HepG2 (cell line): ENCODE data around the gene ADAMTS2. TPM values are rescaled to one million over a fixed set of nuclear protein-coding genes. Genes with fewer than 3 reads are reported as not detected.

Experiments
- ATAC-seq: fragments of 200-7000 bp; cut with Tn5 transposase; 3 replicates; pipeline ENCODE4 v1.9.1; 2020; ENCODE audit warnings: mild to moderate bottlenecking, moderate library complexity
- BruUV-seq: library from RNA; stranded (reverse); fragments of 400-500 nt; replicated peaks from 2 replicates; lab custom pipeline; 2021; lab: Mats Ljungman, UMichigan
- CTCF ChIA-PET: fragments of 300-600 bp; formaldehyde crosslinking; extraction: SDS; loops from one replicate; lab custom pipeline; 2021; ENCODE audit warnings: low total read pairs, inconsistent platforms, low intra/inter-chr PET ratio; lab: Yijun Ruan, JAX
- POLR2A ChIA-PET: fragments of 350-600 bp; sonication (Branson Sonifier 250); formaldehyde crosslinking; loops from one replicate; lab custom pipeline; 2020; ENCODE audit warnings: antibody characterized with exemption, inconsistent platforms; lab: Yijun Ruan, JAX
- DNase-seq: peaks from one replicate; pipeline ENCODE4 v3.0.0-alpha.2; 2015; ENCODE audit warnings: low spot score
- FAIRE-seq: peaks from 3 replicates; lab custom pipeline; 2011; peaks lifted over from hg19 to GRCh38; lab: Jason Lieb, UNC
- H2AFZ ChIP-seq: one replicate; pipeline ENCODE4 v1.6.1; 2011; ENCODE audit warnings: low read length, inconsistent platforms
- H3K27ac ChIP-seq: fragments of 300-600 bp; 3 replicates; pipeline ENCODE4 v1.8.0; 2011; ENCODE audit warnings: mixed run types, mild to moderate bottlenecking, mixed read lengths, low read length, inconsistent platforms; ENCODE audit not compliant: insufficient read depth; ENCODE audit errors: extremely low read length
- H3K27me3 ChIP-seq, 2 experiments: fragments of 200-600 bp in 1 of 2; 2 replicates in 1 of 2; 3 replicates in 1 of 2; pipeline versions ENCODE4 v1.6.0 to v1.8.0; 2011; ENCODE audit warnings: low read length in 2 of 2, mild to moderate bottlenecking in 2 of 2, moderate library complexity in 2 of 2, inconsistent platforms in 1 of 2; ENCODE audit not compliant: insufficient read depth in 2 of 2, control insufficient read depth in 1 of 2
- H3K36me3 ChIP-seq, 2 experiments: fragments of 200-600 bp in 1 of 2; replicated peaks in 1 of 2; 2 replicates in 1 of 2; 3 replicates in 1 of 2; pipeline versions ENCODE4 v1.5.1 to v1.8.0; 2011; ENCODE audit warnings: low read length in 2 of 2, inconsistent platforms in 1 of 2; ENCODE audit not compliant: insufficient read depth in 2 of 2, control insufficient read depth in 1 of 2
- H3K4me1 ChIP-seq: 2 replicates; pipeline ENCODE4 v1.5.1; 2012; ENCODE audit warnings: low read length, inconsistent platforms; ENCODE audit not compliant: insufficient read depth
- H3K4me2 ChIP-seq: 2 replicates; pipeline ENCODE4 v1.6.0; 2011; ENCODE audit warnings: low read depth, low read length, inconsistent platforms
- H3K4me3 ChIP-seq, 3 experiments: fragments of 200-600 bp in 1 of 3; sonication (generic), shearing (Covaris generic) in 1 of 3; replicated peaks in 1 of 3; 2 replicates each; pipeline ENCODE4 v1.5.1; 2011 to 2016; ENCODE audit warnings: low read length in 3 of 3, inconsistent platforms in 2 of 3, low read depth in 2 of 3, mild to moderate bottlenecking in 2 of 3, control low read depth in 1 of 3, mixed read lengths in 1 of 3; ENCODE audit not compliant: insufficient read depth in 1 of 3
- H3K79me2 ChIP-seq: one replicate; pipeline ENCODE4 v1.6.1; 2011; ENCODE audit warnings: low read length, inconsistent platforms; ENCODE audit not compliant: insufficient read depth
- H3K9ac ChIP-seq: 2 replicates; pipeline ENCODE4 v1.6.0; 2011; ENCODE audit warnings: mild to moderate bottlenecking, low read depth, low read length, inconsistent platforms; ENCODE audit not compliant: insufficient read depth
- H3K9me3 ChIP-seq: 2 replicates; pipeline ENCODE4 v1.5.1; 2012; ENCODE audit warnings: mild to moderate bottlenecking, low read length
- H4K20me1 ChIP-seq: 2 replicates; pipeline ENCODE4 v1.6.0; 2011; ENCODE audit warnings: inconsistent platforms, mild to moderate bottlenecking, low read length, moderate library complexity; ENCODE audit not compliant: insufficient read depth
- ARNT ChIP-seq: fragments of 450-650 bp; IDR thresholded peaks from 2 replicates; pipeline ENCODE4 v1.6.1; 2017
- ETV5 ChIP-seq: IDR thresholded peaks from 2 replicates; pipeline ENCODE4 v1.6.1; 2018; ENCODE audit warnings: missing biosample characterization, missing genetic modification reagents, inconsistent platforms, borderline replicate concordance
- HMGA1 ChIP-seq: sonication (generic); formaldehyde crosslinking; conservative IDR thresholded peaks from 2 replicates; pipeline ENCODE4 v1.4.0; 2020; ENCODE audit warnings: missing genetic modification reagents
- IKZF1 ChIP-seq: fragments of 450-650 bp; IDR thresholded peaks from 2 replicates; pipeline ENCODE4 v1.7.1; 2016
- NPAS2 ChIP-seq: sonication (generic); formaldehyde crosslinking; IDR thresholded peaks from 2 replicates; pipeline ENCODE4 v1.8.0; 2022; ENCODE audit warnings: mild to moderate bottlenecking, missing genetic modification reagents, borderline replicate concordance
- PRPF4 ChIP-seq: fragments of 200-400 bp; formaldehyde crosslinking; IDR thresholded peaks from 2 replicates; pipeline ENCODE4 v1.6.1; 2016; ENCODE audit warnings: low read length, low read depth; ENCODE audit not compliant: poor library complexity, severe bottlenecking
- SRY ChIP-seq: sonication (generic); formaldehyde crosslinking; IDR thresholded peaks from 2 replicates; pipeline ENCODE4 v1.8.0; 2022; ENCODE audit warnings: mild to moderate bottlenecking, missing genetic modification reagents
- ZNF615 ChIP-seq: sonication (generic); formaldehyde crosslinking; IDR thresholded peaks from 2 replicates; pipeline ENCODE4 v1.5.0; 2020; ENCODE audit warnings: mild to moderate bottlenecking, missing genetic modification reagents, borderline replicate concordance
- WGBS: methylation state at CpG from one replicate; pipeline ENCODE4 v1.1.6; 2017; ENCODE audit warnings: low lambda C conversion rate; 5-methylcytosine and 5-hydroxymethylcytosine counted together
- in situ Hi-C: cut with HindIII; loops from 2 replicates; pipeline ENCODE4 v1.10.0; 2017; ENCODE audit warnings: low pct_unique_long_range_greater_than_20kb; ENCODE audit not compliant: extremely low pct_ligation_motif_present
- intact Hi-C: fragments of 100-400 bp; cut with micrococcal nuclease; formaldehyde crosslinking; loops from one replicate; pipeline ENCODE4 v1.10.0; 2022; ENCODE audit not compliant: unreplicated experiment
- polyA plus RNA-seq, 8 experiments: library from polyadenylated mRNA; depleted of rRNA in 3 of 8; stranded (reverse) in 7 of 8; unstranded in 1 of 8; fragments of >200 nt; fragmentation: Illumina TruSeq in 4 of 8; extraction: Trizol in 4 of 8; gene quantifications; 2 replicates each; pipeline versions ENCODE4 v1.2.1 to v1.2.3, GENCODE V29; 2011 to 2016; ENCODE audit warnings: low read depth in 4 of 8, missing spikeins in 1 of 8, mixed read lengths in 1 of 8; ENCODE audit not compliant: insufficient read depth in 1 of 8
- total RNA-seq, 5 experiments: library from RNA; depleted of rRNA; stranded (reverse); fragments of >200 nt; fragmentation: Illumina TruSeq; extraction: Trizol; gene quantifications; 2 replicates each; pipeline ENCODE4 v1.2.3, GENCODE V29; 2016; ENCODE audit warnings: low read depth in 1 of 5
- TF ChIP-seq, protein P1 (sequence below): IDR thresholded peaks from 2 replicates; pipeline ENCODE4 v1.6.1; 2016; ENCODE audit warnings: mild to moderate bottlenecking
- TF ChIP-seq, protein P2 (sequence below): sonication (generic); formaldehyde crosslinking; IDR thresholded peaks from 2 replicates; pipeline ENCODE4 v1.4.0; 2020; ENCODE audit warnings: missing genetic modification reagents
- TF ChIP-seq, protein P3 (sequence below): IDR thresholded peaks from 2 replicates; pipeline ENCODE4 v1.6.1; 2018; ENCODE audit warnings: missing genetic modification reagents
- TF ChIP-seq, protein P4 (sequence below): sonication (generic); formaldehyde crosslinking; IDR thresholded peaks from 2 replicates; pipeline ENCODE4 v1.4.0; 2020; ENCODE audit warnings: missing genetic modification reagents

The ADAMTS2 gene
- total and polyA plus RNA-seq, 2 of the 13 experiments (the other 11 are each of a cell fraction or from before 2014, with no cell fraction given): 0.24 to 3.5 TPM

DNA sequence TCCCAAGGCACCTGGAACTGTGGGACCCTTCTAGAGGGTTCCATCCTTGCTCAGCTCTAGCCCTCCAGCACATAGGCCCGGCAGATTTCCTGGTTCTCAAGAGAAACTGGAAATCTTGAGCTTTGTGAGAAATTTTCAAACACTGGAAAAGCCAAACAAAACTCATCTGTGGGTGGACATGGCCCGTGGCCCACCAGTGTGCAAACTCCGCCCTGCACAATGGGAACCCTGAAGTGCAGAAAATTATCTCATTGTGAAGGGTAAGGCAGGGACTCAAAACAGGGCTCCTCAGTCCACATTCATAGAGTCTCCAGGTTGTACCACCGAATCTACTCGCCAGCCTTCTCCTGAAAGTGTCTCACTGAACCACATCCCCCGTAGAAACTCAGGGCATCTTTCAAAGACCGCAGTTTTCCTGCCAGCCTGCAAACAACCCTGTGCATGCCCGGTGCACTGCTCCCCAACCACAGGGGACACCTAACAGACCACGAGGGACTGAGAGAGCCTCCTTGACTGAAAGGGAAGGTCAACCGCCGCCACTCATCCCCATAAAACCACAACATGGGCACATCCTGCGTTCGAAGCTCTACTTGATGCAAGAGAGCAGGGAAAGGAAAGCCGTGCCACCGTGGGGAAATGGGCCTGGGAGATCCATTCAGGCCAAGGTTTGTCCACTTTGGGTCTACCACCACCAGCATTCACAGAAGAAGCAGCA, 18.1 kb downstream of the ADAMTS2 start (continued):
- TF ChIP-seq, protein P1, sequence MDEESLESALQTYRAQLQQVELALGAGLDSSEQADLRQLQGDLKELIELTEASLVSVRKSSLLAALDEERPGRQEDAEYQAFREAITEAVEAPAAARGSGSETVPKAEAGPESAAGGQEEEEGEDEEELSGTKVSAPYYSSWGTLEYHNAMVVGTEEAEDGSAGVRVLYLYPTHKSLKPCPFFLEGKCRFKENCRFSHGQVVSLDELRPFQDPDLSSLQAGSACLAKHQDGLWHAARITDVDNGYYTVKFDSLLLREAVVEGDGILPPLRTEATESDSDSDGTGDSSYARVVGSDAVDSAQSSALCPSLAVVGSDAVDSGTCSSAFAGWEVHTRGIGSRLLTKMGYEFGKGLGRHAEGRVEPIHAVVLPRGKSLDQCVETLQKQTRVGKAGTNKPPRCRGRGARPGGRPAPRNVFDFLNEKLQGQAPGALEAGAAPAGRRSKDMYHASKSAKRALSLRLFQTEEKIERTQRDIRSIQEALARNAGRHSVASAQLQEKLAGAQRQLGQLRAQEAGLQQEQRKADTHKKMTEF: no peak
- TF ChIP-seq ZNF615 (CRISPR knock-in tag): no peak
- no peak for TF ChIP-seq NPAS2 (CRISPR knock-in tag)
- TF ChIP-seq HMGA1 (CRISPR knock-in tag): no peak

DNA sequence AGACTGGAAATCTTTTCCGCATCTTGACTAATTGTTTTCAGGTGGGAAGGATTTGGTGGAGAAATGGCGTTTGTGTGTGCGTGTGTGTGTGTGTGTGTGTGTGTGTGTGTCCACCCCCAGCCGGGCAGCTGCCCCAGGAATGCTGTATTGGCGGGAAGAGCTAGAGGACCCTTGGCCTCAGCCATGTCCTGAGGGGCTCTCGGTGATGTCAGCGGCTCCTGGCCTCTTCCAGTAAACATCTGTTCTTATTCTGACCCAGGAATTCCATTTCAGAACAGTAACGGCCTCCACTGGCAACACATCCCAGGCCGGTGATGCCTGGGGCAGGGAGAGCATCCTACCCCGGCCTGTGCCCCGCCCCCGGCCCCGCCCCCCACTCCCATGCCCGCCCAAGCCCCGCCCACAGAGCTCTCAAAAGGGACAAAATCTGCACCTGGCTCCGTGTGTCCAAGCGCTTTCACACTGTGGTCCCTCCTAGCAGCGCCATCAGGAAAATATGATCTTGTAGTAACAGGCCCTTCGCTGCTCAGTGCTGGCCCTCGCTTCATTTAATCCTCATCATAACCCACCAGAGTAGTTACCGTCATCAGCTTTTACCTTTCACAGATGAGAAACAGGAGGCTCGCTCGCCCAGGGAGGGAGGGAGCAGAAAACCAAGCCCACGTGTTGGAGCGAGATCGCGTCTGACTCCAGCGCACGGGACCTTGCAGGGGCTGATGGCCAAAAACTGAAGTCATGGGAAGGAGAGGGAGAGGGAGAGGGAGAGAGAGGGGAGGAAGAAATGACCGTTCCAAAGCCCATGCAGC, 18.9 kb downstream of the ADAMTS2 start:
- FAIRE-seq: no peak
- CTCF ChIA-PET: no interaction called here
- no peak for TF ChIP-seq ETV5 (CRISPR knock-in tag)
- TF ChIP-seq PRPF4: no peak
- TF ChIP-seq, protein P2, sequence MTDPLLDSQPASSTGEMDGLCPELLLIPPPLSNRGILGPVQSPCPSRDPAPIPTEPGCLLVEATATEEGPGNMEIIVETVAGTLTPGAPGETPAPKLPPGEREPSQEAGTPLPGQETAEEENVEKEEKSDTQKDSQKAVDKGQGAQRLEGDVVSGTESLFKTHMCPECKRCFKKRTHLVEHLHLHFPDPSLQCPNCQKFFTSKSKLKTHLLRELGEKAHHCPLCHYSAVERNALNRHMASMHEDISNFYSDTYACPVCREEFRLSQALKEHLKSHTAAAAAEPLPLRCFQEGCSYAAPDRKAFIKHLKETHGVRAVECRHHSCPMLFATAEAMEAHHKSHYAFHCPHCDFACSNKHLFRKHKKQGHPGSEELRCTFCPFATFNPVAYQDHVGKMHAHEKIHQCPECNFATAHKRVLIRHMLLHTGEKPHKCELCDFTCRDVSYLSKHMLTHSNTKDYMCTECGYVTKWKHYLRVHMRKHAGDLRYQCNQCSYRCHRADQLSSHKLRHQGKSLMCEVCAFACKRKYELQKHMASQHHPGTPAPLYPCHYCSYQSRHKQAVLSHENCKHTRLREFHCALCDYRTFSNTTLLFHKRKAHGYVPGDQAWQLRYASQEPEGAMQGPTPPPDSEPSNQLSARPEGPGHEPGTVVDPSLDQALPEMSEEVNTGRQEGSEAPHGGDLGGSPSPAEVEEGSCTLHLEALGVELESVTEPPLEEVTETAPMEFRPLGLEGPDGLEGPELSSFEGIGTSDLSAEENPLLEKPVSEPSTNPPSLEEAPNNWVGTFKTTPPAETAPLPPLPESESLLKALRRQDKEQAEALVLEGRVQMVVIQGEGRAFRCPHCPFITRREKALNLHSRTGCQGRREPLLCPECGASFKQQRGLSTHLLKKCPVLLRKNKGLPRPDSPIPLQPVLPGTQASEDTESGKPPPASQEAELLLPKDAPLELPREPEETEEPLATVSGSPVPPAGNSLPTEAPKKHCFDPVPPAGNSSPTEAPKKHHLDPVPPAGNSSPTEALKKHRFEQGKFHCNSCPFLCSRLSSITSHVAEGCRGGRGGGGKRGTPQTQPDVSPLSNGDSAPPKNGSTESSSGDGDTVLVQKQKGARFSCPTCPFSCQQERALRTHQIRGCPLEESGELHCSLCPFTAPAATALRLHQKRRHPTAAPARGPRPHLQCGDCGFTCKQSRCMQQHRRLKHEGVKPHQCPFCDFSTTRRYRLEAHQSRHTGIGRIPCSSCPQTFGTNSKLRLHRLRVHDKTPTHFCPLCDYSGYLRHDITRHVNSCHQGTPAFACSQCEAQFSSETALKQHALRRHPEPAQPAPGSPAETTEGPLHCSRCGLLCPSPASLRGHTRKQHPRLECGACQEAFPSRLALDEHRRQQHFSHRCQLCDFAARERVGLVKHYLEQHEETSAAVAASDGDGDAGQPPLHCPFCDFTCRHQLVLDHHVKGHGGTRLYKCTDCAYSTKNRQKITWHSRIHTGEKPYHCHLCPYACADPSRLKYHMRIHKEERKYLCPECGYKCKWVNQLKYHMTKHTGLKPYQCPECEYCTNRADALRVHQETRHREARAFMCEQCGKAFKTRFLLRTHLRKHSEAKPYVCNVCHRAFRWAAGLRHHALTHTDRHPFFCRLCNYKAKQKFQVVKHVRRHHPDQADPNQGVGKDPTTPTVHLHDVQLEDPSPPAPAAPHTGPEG (CRISPR knock-in tag): no peak
- TF ChIP-seq ARNT: no peak
- TF ChIP-seq, protein P3, sequence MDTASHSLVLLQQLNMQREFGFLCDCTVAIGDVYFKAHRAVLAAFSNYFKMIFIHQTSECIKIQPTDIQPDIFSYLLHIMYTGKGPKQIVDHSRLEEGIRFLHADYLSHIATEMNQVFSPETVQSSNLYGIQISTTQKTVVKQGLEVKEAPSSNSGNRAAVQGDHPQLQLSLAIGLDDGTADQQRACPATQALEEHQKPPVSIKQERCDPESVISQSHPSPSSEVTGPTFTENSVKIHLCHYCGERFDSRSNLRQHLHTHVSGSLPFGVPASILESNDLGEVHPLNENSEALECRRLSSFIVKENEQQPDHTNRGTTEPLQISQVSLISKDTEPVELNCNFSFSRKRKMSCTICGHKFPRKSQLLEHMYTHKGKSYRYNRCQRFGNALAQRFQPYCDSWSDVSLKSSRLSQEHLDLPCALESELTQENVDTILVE (CRISPR knock-in tag): no peak
- TF ChIP-seq IKZF1: no peak
- TF ChIP-seq SRY (CRISPR knock-in tag): no peak
- TF ChIP-seq, protein P4, sequence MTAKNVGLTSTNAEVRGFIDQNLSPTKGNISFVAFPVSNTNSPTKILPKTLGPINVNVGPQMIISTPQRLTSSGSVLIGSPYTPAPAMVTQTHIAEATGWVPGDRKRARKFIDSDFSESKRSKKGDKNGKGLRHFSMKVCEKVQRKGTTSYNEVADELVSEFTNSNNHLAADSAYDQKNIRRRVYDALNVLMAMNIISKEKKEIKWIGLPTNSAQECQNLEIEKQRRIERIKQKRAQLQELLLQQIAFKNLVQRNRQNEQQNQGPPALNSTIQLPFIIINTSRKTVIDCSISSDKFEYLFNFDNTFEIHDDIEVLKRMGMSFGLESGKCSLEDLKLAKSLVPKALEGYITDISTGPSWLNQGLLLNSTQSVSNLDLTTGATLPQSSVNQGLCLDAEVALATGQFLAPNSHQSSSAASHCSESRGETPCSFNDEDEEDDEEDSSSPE (CRISPR knock-in tag): no peak

More for the DNA sequence above, 18.9 kb downstream of the ADAMTS2 start:
- no TSS peak for BruUV-seq
- Histone ChIP-seq H3K4me2 (no peak overlapping the region), H3K9me3 (no peaks in the 10 kb centered on the region), H3K27me3 (peaks cover 6 to 46% of the 10 kb centered on the region in 2 experiments; a peak in 4 of 5 replicates), H3K4me3 (no peak overlapping the region), H4K20me1 (no peaks in the 10 kb centered on the region), H3K4me1 (no peaks in the 10 kb centered on the region), H3K36me3 (no peaks in the 10 kb centered on the region), H2AFZ (no peak overlapping the region), H3K79me2 (no peaks in the 10 kb centered on the region), H3K27ac (no peak overlapping the region), H3K9ac (no peak overlapping the region)
- ATAC-seq (no peak), DNase-seq (no peak)
- intact Hi-C loops (no loop called here), in situ Hi-C loops (no loop called here)
- WGBS: 42% methylated on average over 20 of the region's 30 CpGs
- POLR2A ChIA-PET: no interaction called here
